WTC11 (cell line): Measurements from ENCODE around the gene MMP11. TPM values are rescaled to one million over a fixed set of nuclear protein-coding genes. Genes with fewer than 3 reads are reported as not detected.

Experiments used
- ATAC-seq: fragments of 200-7000 bp; cut with Tn5 transposase; 2 replicates; pipeline ENCODE4 v1.10.0; 2021; ENCODE audit warnings: mild to moderate bottlenecking, moderate library complexity
- CTCF ChIA-PET: fragments of 300-600 bp; sonication (Branson Sonifier 250); formaldehyde crosslinking; loops from one replicate; lab custom pipeline; 2021; ENCODE audit warnings: antibody characterized with exemption; lab: Charles Lee
- POLR2A ChIA-PET: fragments of 350-600 bp; sonication (Branson Sonifier 250); formaldehyde crosslinking; loops from one replicate; lab custom pipeline; 2021; ENCODE audit warnings: antibody characterized with exemption; lab: Charles Lee
- DNase-seq: peaks from one replicate; pipeline ENCODE4 v3.0.0; 2021; ENCODE audit warnings: low spot score
- H3K27ac Mint-ChIP-seq: 2 replicates; pipeline ENCODE4 v1.8.0; 2021; ENCODE audit warnings: mixed read lengths
- H3K27me3 Mint-ChIP-seq: 2 replicates; pipeline ENCODE4 v1.8.0; 2021; ENCODE audit warnings: low read depth, mild to moderate bottlenecking, moderate library complexity, mixed read lengths
- H3K36me3 Mint-ChIP-seq: 2 replicates; pipeline ENCODE4 v1.8.0; 2021; ENCODE audit warnings: mixed read lengths
- H3K4me1 Mint-ChIP-seq: 2 replicates; pipeline ENCODE4 v1.8.0; 2022; ENCODE audit warnings: mixed read lengths
- H3K4me3 Mint-ChIP-seq: 2 replicates; pipeline ENCODE4 v1.8.0; 2021; ENCODE audit warnings: mild to moderate bottlenecking, moderate library complexity, mixed read lengths
- H3K9me3 Mint-ChIP-seq: 2 replicates; pipeline ENCODE4 v1.8.0; 2021; ENCODE audit warnings: mixed read lengths
- AFF4 ChIP-seq: sonication (generic); formaldehyde crosslinking; IDR thresholded peaks from 2 replicates; pipeline ENCODE4 v1.8.1; 2023; ENCODE audit warnings: mild to moderate bottlenecking, missing genetic modification reagents, borderline replicate concordance
- ATF3 ChIP-seq: sonication (generic); formaldehyde crosslinking; conservative IDR thresholded peaks from 2 replicates; pipeline ENCODE4 v1.8.1; 2022; ENCODE audit warnings: mild to moderate bottlenecking, missing genetic modification reagents
- CREM ChIP-seq: sonication (generic); formaldehyde crosslinking; IDR thresholded peaks from 2 replicates; pipeline ENCODE4 v1.8.1; 2022; ENCODE audit warnings: mild to moderate bottlenecking, missing genetic modification reagents, moderate library complexity
- CTCF ChIP-seq: fragments of 200-600 bp; IDR thresholded peaks from 2 replicates; pipeline ENCODE4 v1.8.0; 2022; ENCODE audit warnings: antibody characterized with exemption
- GRHL2 ChIP-seq: fragments of 250-450 bp; sonication (Bioruptor Pico); IDR thresholded peaks from 2 replicates; pipeline ENCODE4 v1.8.0; 2022; ENCODE audit warnings: mild to moderate bottlenecking, moderate library complexity; ENCODE audit not compliant: insufficient replicate concordance, severe bottlenecking
- JUN ChIP-seq: sonication (generic); formaldehyde crosslinking; IDR thresholded peaks from 2 replicates; pipeline ENCODE4 v1.8.0; 2023; ENCODE audit warnings: mild to moderate bottlenecking, missing genetic modification reagents
- MXD4 ChIP-seq: fragments of 250-450 bp; sonication (Bioruptor Pico); IDR thresholded peaks from 2 replicates; pipeline ENCODE4 v1.8.0; 2021; ENCODE audit warnings: mild to moderate bottlenecking, moderate library complexity, borderline replicate concordance
- NFYB ChIP-seq: sonication (generic); formaldehyde crosslinking; conservative IDR thresholded peaks from 2 replicates; pipeline ENCODE4 v1.8.0; 2022; ENCODE audit warnings: low read depth, missing genetic modification reagents
- NR3C1 ChIP-seq: sonication (generic); formaldehyde crosslinking; conservative IDR thresholded peaks from 2 replicates; pipeline ENCODE4 v1.8.1; 2023; ENCODE audit warnings: low read depth, mild to moderate bottlenecking, missing genetic modification reagents
- SMAD3 ChIP-seq: sonication (generic); formaldehyde crosslinking; IDR thresholded peaks from 2 replicates; pipeline ENCODE4 v1.8.0; 2022; ENCODE audit warnings: missing genetic modification reagents, mild to moderate bottlenecking, borderline replicate concordance
- SMAD4 ChIP-seq: sonication (generic); formaldehyde crosslinking; IDR thresholded peaks from 2 replicates; pipeline ENCODE4 v1.8.0; 2022; ENCODE audit warnings: mild to moderate bottlenecking, missing genetic modification reagents
- SOX15 ChIP-seq: fragments of 250-450 bp; sonication (Bioruptor Pico); IDR thresholded peaks from 2 replicates; pipeline ENCODE4 v1.9.0; 2021; ENCODE audit warnings: mild to moderate bottlenecking
- ZSCAN18 ChIP-seq: fragments of 250-450 bp; sonication (Bioruptor Pico); IDR thresholded peaks from 2 replicates; pipeline ENCODE4 v2.1.2; 2022; ENCODE audit warnings: mild to moderate bottlenecking, moderate library complexity
- total RNA-seq: library from RNA; stranded (reverse); gene quantifications from 3 replicates; pipeline ENCODE4 v1.2.3, GENCODE V29; 2021
- TF ChIP-seq, protein P1 (sequence below): fragments of 250-450 bp; sonication (Bioruptor Pico); conservative IDR thresholded peaks from 2 replicates; pipeline ENCODE4 v1.9.0; 2021; ENCODE audit warnings: mild to moderate bottlenecking
- TF ChIP-seq, protein P2 (sequence below): fragments of 250-450 bp; sonication (Bioruptor Pico); IDR thresholded peaks from 2 replicates; pipeline ENCODE4 v1.9.0; 2021; ENCODE audit warnings: mild to moderate bottlenecking
- TF ChIP-seq, protein P3 (sequence below): fragments of 250-450 bp; sonication (Bioruptor Pico); IDR thresholded peaks from 2 replicates; pipeline ENCODE4 v1.9.0; 2021; ENCODE audit warnings: moderate library complexity, mild to moderate bottlenecking, inconsistent platforms, borderline replicate concordance
- TF ChIP-seq, protein P4 (sequence below): sonication (generic); formaldehyde crosslinking; IDR thresholded peaks from 2 replicates; pipeline ENCODE4 v1.8.1; 2022; ENCODE audit warnings: low read depth, mild to moderate bottlenecking, moderate library complexity, missing genetic modification reagents, borderline replicate concordance

The MMP11 gene
- total RNA-seq, 1 experiment from 2014 or later, result 16.5 TPM

DNA sequence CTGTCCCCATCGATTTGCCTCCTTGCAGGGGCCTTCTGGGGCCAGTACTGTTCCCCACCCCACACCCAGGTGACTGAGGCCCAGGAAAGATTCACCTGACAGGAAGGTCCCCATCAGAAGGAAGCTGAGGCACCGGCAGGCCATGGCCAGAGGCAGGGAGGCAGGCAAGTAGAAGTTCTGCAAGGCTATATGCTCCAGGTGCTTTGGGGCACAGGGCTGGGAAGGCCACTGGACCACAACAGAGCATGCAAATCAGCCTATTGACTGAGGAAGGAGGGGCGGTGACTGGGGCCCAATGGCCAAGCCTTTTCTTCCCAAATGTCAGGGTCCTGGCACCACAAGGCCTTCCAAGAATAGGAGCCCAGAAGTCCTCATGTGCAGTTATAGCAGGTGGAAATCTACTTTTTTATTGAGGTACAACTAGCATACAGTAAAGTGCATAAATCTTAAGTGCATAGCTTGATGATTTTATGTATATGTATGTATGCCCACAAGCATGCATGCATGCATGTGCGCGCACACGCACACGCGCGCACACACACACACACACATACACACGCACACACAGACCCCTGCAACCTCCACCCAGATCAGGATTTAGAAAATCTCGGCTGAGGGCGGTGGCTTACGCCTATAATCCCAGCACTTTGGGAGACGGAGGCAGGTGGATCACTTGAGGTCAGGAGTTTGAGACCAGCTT is 18.3 kb upstream of the MMP11 start, which contains the start of gene VPREB3 (continued):
- TF ChIP-seq, protein P1, sequence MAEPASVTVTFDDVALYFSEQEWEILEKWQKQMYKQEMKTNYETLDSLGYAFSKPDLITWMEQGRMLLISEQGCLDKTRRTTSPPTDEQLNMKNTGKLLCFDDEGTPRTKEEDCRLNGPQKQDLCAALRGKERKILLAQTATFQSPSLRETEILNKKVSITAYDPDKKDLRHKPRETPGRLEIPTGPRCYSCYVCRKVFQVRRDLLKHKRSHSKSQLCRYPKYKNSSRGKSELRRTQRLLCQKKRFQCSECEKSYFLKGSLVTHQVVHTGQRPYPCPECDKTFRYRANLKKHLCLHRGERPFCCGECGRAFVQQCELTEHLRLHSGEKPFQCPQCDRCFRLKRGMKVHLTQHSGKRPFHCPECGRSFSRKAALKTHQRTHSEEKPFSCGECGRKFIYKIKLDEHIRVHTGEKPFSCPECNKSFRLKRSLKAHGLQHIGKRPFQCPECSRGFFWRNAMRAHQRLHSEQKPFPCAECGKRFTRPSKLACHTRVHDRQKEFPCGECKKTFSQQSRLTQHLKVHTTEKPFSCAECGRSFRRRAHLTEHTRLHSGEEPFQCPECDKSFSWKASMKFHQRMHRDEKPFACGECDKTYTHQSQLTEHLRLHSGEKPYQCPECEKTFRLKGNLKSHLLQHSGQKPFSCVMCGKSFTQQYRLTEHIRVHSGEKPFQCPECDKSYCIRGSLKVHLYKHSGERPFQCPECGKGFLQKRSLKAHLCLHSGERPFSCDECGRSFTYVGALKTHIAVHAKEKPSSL, result no peak
- TF ChIP-seq, protein P2, sequence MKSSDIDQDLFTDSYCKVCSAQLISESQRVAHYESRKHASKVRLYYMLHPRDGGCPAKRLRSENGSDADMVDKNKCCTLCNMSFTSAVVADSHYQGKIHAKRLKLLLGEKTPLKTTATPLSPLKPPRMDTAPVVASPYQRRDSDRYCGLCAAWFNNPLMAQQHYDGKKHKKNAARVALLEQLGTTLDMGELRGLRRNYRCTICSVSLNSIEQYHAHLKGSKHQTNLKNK, result no peak

DNA sequence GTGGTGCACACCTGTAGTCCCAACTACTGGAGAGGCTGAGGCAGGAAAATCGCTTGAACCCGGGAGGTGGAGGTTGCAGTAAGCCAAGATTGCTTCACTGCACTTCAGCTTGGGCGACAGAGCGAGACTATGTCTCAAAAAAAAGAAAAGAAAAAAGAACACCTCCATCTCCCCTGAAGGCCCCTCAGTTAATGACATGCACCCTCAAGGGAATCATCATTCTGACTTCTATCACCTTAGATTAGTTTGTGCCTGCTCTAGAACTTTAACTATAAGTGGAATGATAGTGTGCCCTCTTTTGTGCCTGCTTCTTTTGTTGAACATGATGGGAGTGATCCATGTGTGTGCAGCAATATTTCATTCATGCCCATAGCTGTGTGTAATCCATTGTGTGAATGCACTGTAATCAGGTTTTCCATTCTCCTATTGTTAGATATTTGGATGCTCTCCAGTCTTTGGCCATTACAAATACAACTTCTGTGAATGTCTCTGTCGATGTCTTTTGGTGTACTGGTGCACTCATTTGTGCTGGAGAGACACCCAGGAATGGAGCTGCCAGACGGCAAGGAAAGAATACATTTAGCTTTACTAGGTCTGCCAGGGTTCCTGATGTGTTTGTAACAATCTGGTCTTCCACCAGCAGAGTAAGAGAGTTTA is 17.5 kb upstream of the MMP11 start:
- ChIA-PET POLR2A (no interaction called here), CTCF (no interaction called here)
- Mint-ChIP-seq H3K4me3 (no peak overlapping the region), H3K27me3 (no peaks in the 10 kb centered on the region; the same call in 1 of the 2 replicates), H3K36me3 (no peaks in the 10 kb centered on the region), H3K27ac (no peak overlapping the region), H3K4me1 (peaks cover 21% of the 10 kb centered on the region), H3K9me3 (no peaks in the 10 kb centered on the region)
- no peak for DNase-seq
- ATAC-seq, result no peak
- TF ChIP-seq NFYB (no peak), CREM (CRISPR knock-in tag) (no peak), JUN (CRISPR knock-in tag) (no peak), CTCF (no peak), SOX15 (no peak), ZSCAN18 (no peak)
- TF ChIP-seq, protein P3, sequence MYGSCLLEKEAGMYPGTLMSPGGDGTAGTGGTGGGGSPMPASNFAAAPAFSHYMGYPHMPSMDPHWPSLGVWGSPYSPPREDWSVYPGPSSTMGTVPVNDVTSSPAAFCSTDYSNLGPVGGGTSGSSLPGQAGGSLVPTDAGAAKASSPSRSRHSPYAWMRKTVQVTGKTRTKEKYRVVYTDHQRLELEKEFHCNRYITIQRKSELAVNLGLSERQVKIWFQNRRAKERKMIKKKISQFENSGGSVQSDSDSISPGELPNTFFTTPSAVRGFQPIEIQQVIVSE (CRISPR knock-in tag), result no peak
- TF ChIP-seq, protein P4, sequence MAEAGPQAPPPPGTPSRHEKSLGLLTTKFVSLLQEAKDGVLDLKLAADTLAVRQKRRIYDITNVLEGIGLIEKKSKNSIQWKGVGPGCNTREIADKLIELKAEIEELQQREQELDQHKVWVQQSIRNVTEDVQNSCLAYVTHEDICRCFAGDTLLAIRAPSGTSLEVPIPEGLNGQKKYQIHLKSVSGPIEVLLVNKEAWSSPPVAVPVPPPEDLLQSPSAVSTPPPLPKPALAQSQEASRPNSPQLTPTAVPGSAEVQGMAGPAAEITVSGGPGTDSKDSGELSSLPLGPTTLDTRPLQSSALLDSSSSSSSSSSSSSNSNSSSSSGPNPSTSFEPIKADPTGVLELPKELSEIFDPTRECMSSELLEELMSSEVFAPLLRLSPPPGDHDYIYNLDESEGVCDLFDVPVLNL (CRISPR knock-in tag), result no peak

GRCh38 chr22:23755711-23756110 is 16.9 kb upstream of the MMP11 start:
- DNase-seq (no peak), ATAC-seq (no peak)
- Mint-ChIP-seq H3K27ac (no peak overlapping the region), H3K4me1 (peaks cover 17% of the 10 kb centered on the region), H3K9me3 (no peaks in the 10 kb centered on the region), H3K27me3 (peaks cover 3% of the 10 kb centered on the region), H3K4me3 (no peak overlapping the region), H3K36me3 (no peaks in the 10 kb centered on the region)
- CTCF ChIA-PET, result interaction anchor here (0.6 kb wide), 1 partner anchor 17 kb away, joined by 4 read pairs; no protein-coding TSS in a partner anchor
- POLR2A ChIA-PET, result interaction anchor here (0.6 kb wide), 1 partner anchor 239 kb away, joined by 5 read pairs; no protein-coding TSS in a partner anchor
- no peak for TF ChIP-seq CREM (CRISPR knock-in tag)
- TF ChIP-seq GRHL2 (CRISPR knock-in tag), result no peak
- no peak for TF ChIP-seq SMAD4 (CRISPR knock-in tag)
- TF ChIP-seq SMAD3 (CRISPR knock-in tag), result no peak
- TF ChIP-seq AFF4, result no peak
- no peak for TF ChIP-seq MXD4 (CRISPR knock-in tag)
- no peak for TF ChIP-seq NR3C1 (CRISPR knock-in tag)
- TF ChIP-seq ATF3 (CRISPR knock-in tag), result no peak
